Dermis microvascular lymphatic vessel endothelial cell (primary cell): ENCODE results near the gene EYA2. TPM values are rescaled to one million over a fixed set of nuclear protein-coding genes. Genes with fewer than 3 reads are reported as not detected.

Source experiments
- DNase-seq, 2 donors: peaks; one replicate each; pipeline versions ENCODE4 v3.0.0 to v3.0.0-alpha.2; 2010; ENCODE audit warnings: low read depth in 2 of 2
- total RNA-seq: library from RNA; depleted of rRNA; stranded (reverse); fragments of >200 nt; gene quantifications from 2 replicates; pipeline ENCODE4 v1.2.1, GENCODE V29; 2014

The EYA2 gene
- total RNA-seq, 1 donor from 2014 or later = not detected

DNA sequence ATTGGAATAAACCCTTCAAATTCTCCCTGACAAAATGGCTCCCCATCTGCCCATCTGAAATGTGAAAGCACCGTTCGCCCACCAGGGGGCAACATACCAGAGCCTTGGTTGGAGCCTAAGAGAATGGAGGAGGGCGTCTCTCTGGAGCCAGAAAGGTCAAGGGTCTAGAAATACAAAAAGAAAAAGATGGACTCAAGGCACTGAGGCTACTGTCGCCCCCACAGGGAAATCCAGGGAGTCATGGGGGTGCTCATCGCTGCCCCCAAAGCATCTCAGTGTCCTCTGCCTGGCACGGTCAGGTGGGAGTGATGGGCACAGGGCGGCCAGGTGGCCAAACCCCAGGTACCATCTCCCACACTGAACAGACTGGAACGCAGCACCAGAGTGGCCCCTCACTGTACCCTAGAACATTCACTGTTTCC lies 325.5 kb downstream of the EYA2 start:
- DNase-seq = peak; percentile 11 to 45

DNA sequence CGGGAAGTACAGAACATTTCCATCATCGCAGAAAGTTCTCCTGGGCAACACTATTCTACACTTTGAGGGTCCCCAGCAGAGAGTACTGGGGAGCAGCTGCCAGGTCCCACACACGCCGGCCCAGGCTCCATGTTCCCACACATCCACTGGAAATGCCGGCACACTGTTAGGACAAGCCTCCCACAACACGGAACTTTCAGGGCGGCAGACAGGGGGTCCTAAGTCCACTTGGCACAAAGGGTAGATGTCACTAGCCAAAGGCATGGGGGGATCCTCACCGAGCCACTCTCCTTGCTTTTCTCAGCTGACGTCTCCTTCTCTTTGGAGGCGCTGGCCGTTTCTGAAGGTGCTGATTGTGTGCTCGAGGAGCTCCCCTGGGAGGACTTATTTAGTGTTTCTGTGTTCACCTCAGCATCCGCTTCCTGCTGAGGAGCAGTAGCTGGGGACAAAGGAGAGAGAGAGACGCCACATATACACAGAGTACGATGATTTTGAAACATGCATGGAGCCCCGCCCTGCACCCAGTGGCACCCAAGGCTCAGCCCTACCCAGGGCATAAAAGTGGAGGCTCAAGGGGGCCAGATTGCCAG lies 326.5 kb downstream of the EYA2 start:
- no peak for DNase-seq

DNA sequence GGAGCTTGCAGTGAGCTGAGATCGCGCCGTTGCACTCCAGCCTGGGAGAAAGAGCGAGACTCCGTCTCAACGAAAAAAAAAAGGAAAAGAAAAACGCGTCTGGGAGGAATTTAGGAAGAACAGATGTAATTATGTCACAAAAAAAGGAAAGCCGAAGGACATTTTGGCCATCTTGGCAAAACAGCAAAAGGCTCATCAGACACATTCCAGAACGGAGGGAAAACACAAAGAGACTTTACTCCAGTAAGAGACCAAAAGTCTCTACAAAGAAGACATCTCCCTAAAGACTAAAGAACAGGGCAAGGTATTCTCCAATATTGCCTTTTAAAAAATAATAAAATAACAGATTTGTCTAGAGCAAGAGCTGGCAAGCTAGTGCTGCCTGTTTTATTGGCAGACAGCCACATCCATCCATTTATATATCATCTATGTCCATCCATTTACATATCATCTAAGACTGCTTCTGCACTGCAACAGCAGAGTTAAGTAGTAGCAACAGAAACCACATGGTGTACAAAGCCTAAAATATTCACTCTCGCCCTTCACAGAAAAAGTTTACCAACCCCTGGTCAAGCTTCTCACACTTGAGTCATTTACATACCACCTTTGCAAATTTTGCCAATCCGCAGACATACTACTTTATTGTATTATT lies 328.0 kb downstream of the EYA2 start:
- DNase-seq = no peak

DNA sequence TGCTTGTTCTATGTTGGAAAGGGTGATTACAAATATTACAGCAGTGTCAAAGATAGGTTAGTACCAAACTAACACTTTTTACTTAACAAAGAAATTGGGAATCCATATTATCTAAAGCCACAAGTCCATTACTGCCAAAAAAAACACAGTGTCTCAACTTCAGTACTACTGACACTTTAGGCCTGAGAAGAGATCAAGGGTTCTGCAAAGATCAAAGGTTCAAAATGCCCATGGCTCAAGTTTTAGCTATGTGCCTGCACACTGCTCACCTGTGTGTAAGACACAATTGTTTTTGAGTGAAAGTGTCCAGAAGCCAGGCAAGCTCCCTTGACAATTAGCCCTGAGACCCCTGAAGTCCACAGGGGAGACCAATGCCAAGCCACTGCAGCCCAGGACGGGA lies 329.3 kb downstream of the EYA2 start:
- no peak for DNase-seq

DNA sequence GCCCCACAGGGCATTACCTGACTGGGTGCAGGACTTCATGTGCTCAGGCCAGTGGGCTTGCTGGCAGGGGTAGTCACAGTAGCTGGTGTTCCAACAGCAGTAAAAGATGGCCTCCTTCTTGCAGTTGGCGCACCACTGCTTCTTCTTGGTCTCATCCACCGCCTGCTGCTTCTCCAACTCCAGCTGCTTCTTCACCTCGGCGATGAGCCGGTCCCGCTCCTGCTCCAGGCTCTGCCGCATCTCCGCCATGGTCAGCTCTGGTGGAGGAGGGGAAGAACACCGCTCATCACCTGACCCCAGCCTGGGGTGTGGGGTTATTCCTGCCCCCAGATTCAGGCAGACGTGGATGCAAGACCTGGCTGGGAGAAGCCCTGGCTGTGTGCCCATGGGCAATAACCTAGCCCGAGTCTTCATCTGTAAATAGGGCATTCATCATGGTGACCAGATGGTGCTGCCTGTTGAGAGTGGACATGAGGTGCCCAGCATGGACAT lies 329.7 kb downstream of the EYA2 start:
- DNase-seq = no peak

DNA sequence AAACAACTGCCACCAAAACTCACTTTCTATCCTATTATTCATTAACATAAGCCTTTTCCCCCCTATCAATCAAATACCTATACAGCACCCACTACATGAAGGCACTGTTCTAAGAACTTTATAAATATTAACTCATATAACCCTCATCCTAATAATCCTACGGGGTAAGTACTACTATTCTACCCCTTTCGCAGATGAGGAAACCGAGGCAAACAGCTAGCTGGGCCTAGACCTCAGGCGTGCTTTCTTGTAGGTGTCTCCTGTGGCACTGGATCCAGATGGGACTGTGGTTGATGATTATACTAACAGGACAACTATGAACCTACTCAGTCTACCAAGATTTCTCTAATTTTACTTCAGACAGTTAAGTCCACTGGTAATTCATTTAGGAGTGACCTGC lies 330.2 kb downstream of the EYA2 start:
- no peak for DNase-seq

DNA sequence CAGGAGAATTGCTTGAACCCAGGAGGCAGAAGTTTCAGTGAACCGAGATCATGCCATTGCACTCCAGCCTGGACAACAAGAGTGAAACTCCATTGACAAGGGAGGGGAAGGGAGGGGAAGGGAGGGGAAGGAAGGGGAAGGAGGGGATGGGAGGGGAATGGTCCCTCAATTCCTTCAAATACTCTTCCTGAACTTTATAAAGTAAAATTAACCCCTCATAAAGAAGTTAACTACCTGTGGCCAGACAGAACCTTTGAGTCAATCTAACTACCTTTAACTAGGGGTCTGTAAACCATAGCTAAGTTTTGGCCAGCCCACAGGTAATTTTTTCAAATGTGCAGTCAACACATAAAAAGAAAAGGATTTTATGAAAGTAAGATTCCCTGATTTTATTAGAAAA lies 330.8 kb downstream of the EYA2 start:
- no peak for DNase-seq

DNA sequence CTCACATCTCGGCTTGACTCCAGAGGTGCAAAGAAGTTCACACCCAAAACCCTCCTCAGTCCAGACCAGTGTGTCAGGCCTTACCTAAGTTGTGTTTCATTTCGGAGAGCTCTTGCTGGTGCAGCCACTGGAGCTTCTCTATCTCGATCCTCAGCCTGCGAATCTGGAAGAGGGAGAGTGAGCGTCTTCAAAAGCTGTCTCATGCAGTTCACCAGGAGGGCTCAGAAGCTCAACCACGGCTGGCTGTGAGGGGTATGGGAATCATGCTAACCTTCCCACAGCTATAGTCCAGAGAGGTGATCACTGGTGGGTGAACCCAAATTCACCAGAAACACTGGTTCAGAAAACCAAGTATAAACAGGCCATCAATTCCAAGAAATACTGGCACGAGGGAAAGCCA lies 332.5 kb downstream of the EYA2 start:
- no peak for DNase-seq

DNA sequence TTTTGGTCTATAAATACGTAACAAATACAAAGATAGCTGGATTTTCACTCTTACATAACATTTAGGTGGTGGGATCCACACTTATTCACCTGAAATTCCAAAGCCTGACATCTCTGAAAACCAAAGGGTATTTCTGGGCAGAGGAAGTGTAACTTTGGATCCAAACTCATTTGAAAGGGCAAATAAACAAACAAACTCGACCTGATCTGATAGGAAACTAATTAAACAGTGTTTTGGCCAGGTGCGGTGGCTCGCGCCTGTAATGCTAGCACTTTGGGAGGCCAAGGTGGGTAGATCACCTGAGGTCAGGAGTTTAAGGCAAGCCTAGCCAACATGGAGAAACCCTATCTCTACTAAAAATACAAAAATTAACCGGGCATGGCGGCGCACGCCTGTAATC lies 332.9 kb downstream of the EYA2 start:
- no peak for DNase-seq

DNA sequence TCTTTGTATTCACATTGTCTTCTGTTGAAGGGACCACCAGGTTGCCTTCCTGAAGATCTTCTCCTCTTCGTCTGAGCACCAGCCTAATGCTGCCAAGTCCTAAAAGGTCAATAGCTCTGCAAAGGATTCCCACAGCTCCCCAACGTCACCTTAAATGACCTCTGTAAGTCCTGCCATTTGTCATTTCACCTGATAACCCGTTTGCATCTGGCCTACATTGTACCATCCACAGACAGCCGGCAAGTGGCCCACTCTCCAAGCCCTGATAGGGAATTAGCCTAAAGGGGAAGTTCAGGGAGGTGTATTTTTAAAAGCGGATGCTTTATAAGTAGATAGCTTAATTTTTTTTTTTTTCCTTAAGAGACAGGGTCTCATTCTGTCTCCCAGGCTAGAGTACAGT lies 334.0 kb downstream of the EYA2 start:
- DNase-seq = no peak

DNA sequence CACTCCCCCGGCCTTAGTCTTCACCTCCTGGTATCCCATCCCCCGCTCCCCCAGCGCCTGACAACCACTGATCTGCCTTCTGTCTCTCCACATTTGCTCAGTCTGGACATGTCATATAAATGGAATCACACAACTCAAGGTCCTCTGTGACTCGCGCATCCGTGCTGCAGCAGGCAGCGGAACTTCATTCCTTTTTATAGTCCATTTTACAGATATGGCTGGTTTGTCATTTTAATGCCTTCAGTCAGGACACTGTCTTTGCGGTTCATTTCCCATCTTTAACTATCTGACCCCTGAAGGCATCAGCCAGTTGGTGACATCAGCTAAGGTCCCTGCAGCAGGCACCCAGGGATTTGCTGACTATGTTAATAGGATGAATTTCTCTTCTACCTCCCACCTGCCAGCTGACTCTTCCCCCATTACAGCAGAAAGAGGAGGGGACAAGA lies 336.2 kb downstream of the EYA2 start:
- no peak for DNase-seq

DNA sequence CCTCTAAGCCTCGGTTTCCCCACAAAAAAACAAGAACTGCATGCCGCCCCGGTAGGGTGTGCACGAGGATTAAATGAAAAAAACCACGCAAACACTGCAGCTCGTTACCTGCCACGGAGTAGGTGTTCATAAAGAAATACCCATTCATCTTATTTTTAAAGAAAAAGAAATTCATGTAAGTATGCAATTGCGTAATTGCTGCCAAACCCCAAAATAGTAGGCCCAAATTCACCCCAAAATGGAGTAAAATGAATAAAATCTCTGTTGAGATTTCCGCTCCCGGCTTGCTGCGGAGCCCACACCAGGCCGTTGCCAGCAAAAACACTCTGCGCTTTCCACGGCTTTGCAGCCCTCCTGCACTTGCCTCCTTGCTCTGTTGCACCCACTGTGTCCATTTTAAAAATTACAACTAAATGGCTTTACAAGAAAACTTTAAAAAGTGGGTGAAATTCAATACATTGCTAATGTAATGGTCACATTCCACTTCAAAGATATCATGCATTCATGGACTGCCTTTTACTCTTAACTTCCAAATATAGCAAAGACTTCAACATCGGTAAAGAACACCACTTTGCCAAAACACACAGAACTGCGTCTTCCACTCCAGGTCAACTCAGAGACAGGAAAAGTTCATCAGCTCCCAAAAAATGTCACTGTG lies 336.9 kb downstream of the EYA2 start:
- DNase-seq = no peak

DNA sequence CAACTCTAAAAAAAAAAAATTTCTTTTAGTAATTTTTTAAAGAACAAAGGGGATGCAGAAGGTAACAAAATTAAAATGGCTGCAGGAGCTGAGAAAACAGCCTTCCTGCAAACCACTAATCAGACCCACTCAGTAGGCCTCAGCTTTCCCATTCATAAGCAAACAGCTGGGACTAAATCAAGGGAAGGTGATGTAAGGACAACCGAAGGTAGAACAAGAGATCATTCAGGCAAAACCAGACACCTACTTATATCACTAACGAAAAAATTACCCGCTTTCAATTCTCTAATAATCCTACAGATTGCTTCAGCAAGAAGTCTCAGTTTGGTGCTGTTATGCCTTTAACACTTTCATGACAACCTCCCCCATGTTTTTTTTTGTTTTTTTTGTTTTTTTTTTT lies 337.9 kb downstream of the EYA2 start:
- DNase-seq = no peak

DNA sequence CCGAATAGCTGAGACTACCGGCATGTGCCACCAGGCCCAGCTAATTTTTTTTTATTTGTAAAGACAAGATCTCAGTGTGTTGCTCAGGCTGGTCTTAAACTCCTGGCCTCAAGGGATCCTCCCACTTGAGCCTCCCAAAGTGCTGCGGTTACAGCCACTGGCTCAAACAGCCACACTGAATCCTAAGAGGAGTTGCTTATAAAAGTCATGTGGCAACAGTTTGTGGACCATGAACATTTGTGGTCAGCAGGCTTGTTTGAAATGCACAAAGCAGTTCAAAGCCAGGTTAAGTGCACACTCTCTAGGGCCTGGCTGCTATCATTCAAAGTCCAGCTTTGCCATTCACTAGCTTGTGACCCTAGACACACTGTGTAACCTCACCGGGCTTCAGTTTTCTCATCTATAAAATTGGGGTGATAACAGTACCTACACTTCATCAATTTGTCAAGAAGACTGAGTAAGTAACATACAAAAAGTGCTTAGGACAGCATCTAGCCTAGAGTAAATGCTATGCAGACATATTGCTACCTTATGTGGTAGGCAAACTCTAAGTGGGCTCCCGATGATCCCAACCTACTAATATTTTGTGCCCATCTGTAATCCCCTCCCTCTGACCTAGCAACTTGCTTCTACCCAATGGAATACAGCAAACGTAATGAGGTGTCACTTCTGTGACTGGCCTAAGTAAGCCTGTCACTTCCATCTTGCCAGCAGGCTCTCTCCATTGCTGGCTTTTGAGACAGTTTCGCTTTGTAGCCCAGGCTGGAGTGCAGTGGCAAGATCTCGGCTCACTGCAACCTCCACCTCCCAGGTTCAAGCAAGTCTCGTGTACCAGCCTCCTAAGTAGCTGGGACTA lies 338.9 kb downstream of the EYA2 start:
- DNase-seq = no peak

DNA sequence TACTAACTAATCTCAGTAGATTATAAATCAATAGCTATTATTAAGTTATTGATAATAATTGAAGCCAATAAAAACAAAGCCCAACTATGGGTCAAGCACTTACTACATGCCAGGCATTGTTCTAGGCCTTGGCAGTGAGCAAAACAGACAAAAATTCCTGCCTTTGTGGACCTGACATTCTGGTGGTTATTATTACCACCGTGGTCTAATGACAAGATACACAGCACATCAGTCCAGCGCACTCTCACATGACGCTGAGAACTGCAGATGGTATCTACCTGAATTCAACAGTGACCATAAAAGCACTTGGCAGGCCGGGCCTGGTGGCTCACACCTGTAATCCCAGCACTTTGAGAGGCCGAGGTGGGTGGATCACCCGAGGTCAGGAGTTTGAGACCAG lies 340.5 kb downstream of the EYA2 start:
- peak; percentile 14 to 56 for DNase-seq

DNA sequence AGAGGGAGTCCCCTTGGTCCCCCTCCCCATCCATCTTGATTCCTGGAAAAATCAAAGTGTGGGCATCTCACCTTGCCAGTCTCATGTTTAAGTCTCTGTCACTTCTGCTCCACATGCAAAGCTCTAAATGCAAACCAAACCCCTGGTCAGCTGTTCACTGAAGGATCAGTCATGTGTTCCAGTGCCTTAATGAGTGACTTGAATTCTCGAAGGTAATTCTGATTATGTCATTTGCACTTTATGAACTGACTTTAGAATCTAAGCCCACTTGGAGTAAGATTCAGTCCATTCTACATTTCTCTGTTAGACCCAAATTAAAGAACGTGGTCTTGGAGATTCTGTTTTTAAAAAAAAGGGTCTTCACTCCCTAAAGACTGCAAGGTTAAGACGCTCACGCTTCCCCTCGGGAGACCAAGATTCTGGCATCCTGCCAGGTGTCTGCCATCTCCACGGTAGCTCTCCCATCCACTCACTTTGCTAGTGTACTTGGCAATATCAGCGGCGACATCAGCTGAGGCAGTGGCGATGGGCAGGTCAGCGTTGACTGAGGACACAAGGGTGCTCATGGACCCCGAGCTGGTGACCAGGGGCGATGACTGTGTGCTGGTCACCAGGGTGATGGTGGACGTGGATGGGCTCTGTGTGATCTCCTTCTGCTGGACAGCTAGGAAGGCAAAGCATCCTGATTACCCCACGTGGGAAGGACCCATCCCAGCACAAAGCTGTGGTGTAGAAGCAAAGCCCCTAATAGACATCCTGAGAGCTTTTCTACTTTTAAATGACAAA lies 341.4 kb downstream of the EYA2 start:
- no peak for DNase-seq

DNA sequence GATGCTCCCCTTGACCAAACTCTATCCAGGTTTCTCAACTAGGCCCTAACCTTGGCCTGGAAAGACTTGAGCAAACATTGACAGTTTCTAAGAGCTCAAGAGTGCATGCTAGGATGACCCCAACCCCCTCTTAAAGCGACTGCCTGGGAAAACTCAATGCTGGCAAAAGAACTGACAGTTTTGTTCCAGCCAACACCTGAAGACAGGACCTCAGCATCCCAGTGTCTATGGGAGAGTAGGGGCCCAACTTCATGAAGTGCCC lies 341.9 kb downstream of the EYA2 start:
- no peak for DNase-seq

DNA sequence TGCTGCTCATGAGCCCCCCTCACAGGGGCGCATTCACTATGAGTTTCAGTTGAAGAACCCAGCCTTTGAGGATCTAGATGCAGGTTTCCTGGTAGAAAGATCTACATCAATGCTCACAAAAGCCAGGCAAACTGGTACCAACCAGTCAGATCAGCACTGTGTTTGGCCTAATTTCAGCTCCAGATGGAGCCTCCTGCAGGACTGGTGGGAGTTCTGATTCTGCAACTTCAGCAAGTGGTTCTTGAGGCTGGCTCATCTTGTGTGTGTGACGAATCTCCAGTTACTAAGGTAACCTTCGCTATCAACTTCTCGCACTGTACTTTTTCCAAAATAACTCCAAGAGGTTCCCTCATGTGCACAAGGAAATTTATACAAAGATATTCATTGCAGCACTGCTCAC lies 343.1 kb downstream of the EYA2 start:
- no peak for DNase-seq
